Measurements from ENCODE around the gene E2F3. TPM values are rescaled to one million over a fixed set of nuclear protein-coding genes. Genes with fewer than 3 reads are reported as not detected.

E2F3 gene
- total RNA-seq, 6 experiments from 2014 or later = 1.1 to 6.3 (median 4.1) TPM

- H3K4me3 ChIP-seq = no peak overlapping the region
- intact Hi-C loops (cut with DNase I) = no loop called here
- H3K27ac ChIP-seq = no peak overlapping the region
- no peaks in the 10 kb centered on the region for H3K27me3 ChIP-seq
- WGBS (ENCODE audit: insufficient coverage, low coverage, low lambda C conversion rate, missing lambda C conversion rate) = 65% methylated on average over 7 of the region's 8 CpGs
- TF ChIP-seq CTCF (IDR thresholded peaks at IDR 0.05) = no peak
- no peak for TF ChIP-seq POLR2A (IDR thresholded peaks at IDR 0.05)
- no peaks in the 10 kb centered on the region for H3K9me3 ChIP-seq
- ATAC-seq (no peak), DNase-seq (no peak)
- peaks cover 0 to 13% (median 0%) of the 10 kb centered on the region in 4 donors for H3K4me1 ChIP-seq
- H3K36me3 ChIP-seq = no peaks in the 10 kb centered on the region
Measured at GRCh38 chr6:20458027-20458894, 56.6 kb downstream of the E2F3 start.

- no peak for ATAC-seq
- Histone ChIP-seq H3K4me3 (no peak overlapping the region), H3K27me3 (no peaks in the 10 kb centered on the region), H3K27ac (no peak overlapping the region), H3K36me3 (no peaks in the 10 kb centered on the region), H3K9me3 (no peaks in the 10 kb centered on the region), H3K4me1 (peaks cover 0 to 11% (median 0%) of the 10 kb centered on the region in 4 donors)
- intact Hi-C loops (cut with DNase I) = no loop called here
- WGBS (ENCODE audit: insufficient coverage, low coverage, low lambda C conversion rate, missing lambda C conversion rate) = 95% methylated on average over 6 of the region's 6 CpGs
- DNase-seq = no peak
- TF ChIP-seq POLR2A (IDR thresholded peaks at IDR 0.05) (no peak), CTCF (IDR thresholded peaks at IDR 0.05) (no peak)
Measured at GRCh38 chr6:20459682-20460081, 58.0 kb downstream of the E2F3 start.

- H3K27ac ChIP-seq = no peak overlapping the region
- DNase-seq (no peak), ATAC-seq (no peak)
- H3K9me3 ChIP-seq = no peaks in the 10 kb centered on the region
- WGBS (ENCODE audit: insufficient coverage, low coverage, low lambda C conversion rate, missing lambda C conversion rate) = 92% methylated on average over 6 of the region's 6 CpGs
- H3K27me3 ChIP-seq = no peaks in the 10 kb centered on the region
- intact Hi-C loops (cut with DNase I) = no loop called here
- no peak overlapping the region for H3K4me3 ChIP-seq
- no peaks in the 10 kb centered on the region for H3K4me1 ChIP-seq
- no peak for TF ChIP-seq POLR2A (IDR thresholded peaks at IDR 0.05)
- H3K36me3 ChIP-seq = no peaks in the 10 kb centered on the region
Measured at GRCh38 chr6:20461576-20461975, 59.9 kb downstream of the E2F3 start.

GRCh38 chr6:20463396-20463795 is 61.7 kb downstream of the E2F3 start:
- no peak overlapping the region for H3K27ac ChIP-seq
- no peaks in the 10 kb centered on the region for H3K9me3 ChIP-seq
- H3K4me3 ChIP-seq = no peak overlapping the region
- no peaks in the 10 kb centered on the region for H3K36me3 ChIP-seq
- TF ChIP-seq CTCF (IDR thresholded peaks at IDR 0.05) (no peak), POLR2A (IDR thresholded peaks at IDR 0.05) (no peak)
- intact Hi-C loops (cut with DNase I) = no loop called here
- WGBS (ENCODE audit: insufficient coverage, low coverage, low lambda C conversion rate, missing lambda C conversion rate) = 86% methylated on average over 5 of the region's 5 CpGs
- DNase-seq = no peak
- no peaks in the 10 kb centered on the region for H3K27me3 ChIP-seq
- no peaks in the 10 kb centered on the region for H3K4me1 ChIP-seq
- ATAC-seq = peak in 2 of 4 donors; percentile 24 to 36

- ATAC-seq = no peak
- no peak for DNase-seq
- Histone ChIP-seq H3K4me3 (no peak overlapping the region), H3K27me3 (no peaks in the 10 kb centered on the region), H3K36me3 (no peaks in the 10 kb centered on the region), H3K27ac (no peak overlapping the region), H3K9me3 (no peaks in the 10 kb centered on the region), H3K4me1 (no peaks in the 10 kb centered on the region)
- WGBS (ENCODE audit: insufficient coverage, low coverage, low lambda C conversion rate, missing lambda C conversion rate) = 80% methylated on average over 2 of the region's 2 CpGs
- intact Hi-C loops (cut with DNase I) = no loop called here
- TF ChIP-seq POLR2A (IDR thresholded peaks at IDR 0.05) (no peak), CTCF (IDR thresholded peaks at IDR 0.05) (no peak)
Measured at GRCh38 chr6:20464041-20464440, 62.4 kb downstream of the E2F3 start.

Measured in right lobe of liver (tissue), 6 donors.